Measurements from ENCODE around the gene CAMK1D. TPM values are rescaled to one million over a fixed set of nuclear protein-coding genes. Genes with fewer than 3 reads are reported as not detected.
"Not testable (repeated sequence)": the region's sequence is repeated elsewhere in the genome, so short reads cannot be mapped to it uniquely, and the experiment has no call there.

CAMK1D gene
- total RNA-seq, 1 donor from 2014 or later = 7.6 TPM

GRCh38 chr10:12733271-12733670 is 383.9 kb downstream of the CAMK1D start:
- H3K4me1 Mint-ChIP-seq = peaks cover 7% of the 10 kb centered on the region
- no peaks in the 10 kb centered on the region for H3K36me3 Mint-ChIP-seq
- H3K27ac Mint-ChIP-seq = no peak overlapping the region
- no peaks in the 10 kb centered on the region for H3K9me3 Mint-ChIP-seq
- no peaks in the 10 kb centered on the region for H3K27me3 Mint-ChIP-seq (ENCODE audit: low read depth)
- DNase-seq (ENCODE audit: low spot score in 2 of 2, unreplicated experiment in 2 of 2) = no peak
- H3K4me3 Mint-ChIP-seq = no peak overlapping the region
- TF ChIP-seq, protein P1, sequence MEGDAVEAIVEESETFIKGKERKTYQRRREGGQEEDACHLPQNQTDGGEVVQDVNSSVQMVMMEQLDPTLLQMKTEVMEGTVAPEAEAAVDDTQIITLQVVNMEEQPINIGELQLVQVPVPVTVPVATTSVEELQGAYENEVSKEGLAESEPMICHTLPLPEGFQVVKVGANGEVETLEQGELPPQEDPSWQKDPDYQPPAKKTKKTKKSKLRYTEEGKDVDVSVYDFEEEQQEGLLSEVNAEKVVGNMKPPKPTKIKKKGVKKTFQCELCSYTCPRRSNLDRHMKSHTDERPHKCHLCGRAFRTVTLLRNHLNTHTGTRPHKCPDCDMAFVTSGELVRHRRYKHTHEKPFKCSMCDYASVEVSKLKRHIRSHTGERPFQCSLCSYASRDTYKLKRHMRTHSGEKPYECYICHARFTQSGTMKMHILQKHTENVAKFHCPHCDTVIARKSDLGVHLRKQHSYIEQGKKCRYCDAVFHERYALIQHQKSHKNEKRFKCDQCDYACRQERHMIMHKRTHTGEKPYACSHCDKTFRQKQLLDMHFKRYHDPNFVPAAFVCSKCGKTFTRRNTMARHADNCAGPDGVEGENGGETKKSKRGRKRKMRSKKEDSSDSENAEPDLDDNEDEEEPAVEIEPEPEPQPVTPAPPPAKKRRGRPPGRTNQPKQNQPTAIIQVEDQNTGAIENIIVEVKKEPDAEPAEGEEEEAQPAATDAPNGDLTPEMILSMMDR (IDR thresholded peaks at IDR 0.05; ENCODE audit: unreplicated experiment) = no peak

GRCh38 chr10:12735843-12736462 is 386.6 kb downstream of the CAMK1D start:
- Mint-ChIP-seq H3K4me3 (no peak overlapping the region), H3K27me3 (ENCODE audit: low read depth) (no peaks in the 10 kb centered on the region)

GRCh38 chr10:12740813-12741212 is 391.5 kb downstream of the CAMK1D start:
- no peak overlapping the region for H3K4me3 Mint-ChIP-seq
- no peak for DNase-seq (ENCODE audit: low spot score in 2 of 2, unreplicated experiment in 2 of 2)
- no peaks in the 10 kb centered on the region for H3K36me3 Mint-ChIP-seq
- no peak overlapping the region for H3K27ac Mint-ChIP-seq
- no peaks in the 10 kb centered on the region for H3K9me3 Mint-ChIP-seq
- H3K4me1 Mint-ChIP-seq = no peaks in the 10 kb centered on the region
- TF ChIP-seq, protein P1 (IDR thresholded peaks at IDR 0.05; ENCODE audit: unreplicated experiment) = no peak
- no peaks in the 10 kb centered on the region for H3K27me3 Mint-ChIP-seq (ENCODE audit: low read depth)

More at GRCh38 chr10:12735843-12736462, 386.6 kb downstream of the CAMK1D start:
- DNase-seq (ENCODE audit: low spot score in 2 of 2, unreplicated experiment in 2 of 2) = no peak
- H3K4me1 Mint-ChIP-seq = no peaks in the 10 kb centered on the region
- H3K36me3 Mint-ChIP-seq = no peaks in the 10 kb centered on the region
- H3K9me3 Mint-ChIP-seq = no peaks in the 10 kb centered on the region
- H3K27ac Mint-ChIP-seq = no peak overlapping the region
- TF ChIP-seq, protein P1 (IDR thresholded peaks at IDR 0.05; ENCODE audit: unreplicated experiment) = no peak

DNA sequence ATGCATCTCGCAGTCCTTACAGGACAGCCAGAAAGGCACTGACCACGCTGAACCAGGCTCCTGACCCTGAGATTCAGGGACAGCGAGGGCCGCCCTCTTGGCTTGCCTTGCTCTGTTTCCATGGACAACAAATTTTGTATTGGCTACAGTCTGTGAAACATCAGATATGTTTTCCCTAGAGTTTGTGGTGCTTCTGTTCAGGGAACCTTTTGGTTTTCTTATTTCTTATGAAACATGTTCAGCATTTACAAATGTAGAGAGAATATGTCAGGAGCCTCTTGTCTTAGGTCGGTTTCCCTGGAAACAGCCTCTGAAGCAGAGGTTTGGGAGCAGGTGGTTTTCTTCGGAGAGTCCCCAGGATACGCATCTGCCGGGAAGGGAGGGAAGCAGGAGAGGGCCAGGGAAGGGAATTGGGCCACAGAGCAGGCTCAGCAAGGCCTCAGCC is 392.0 kb downstream of the CAMK1D start:
- Mint-ChIP-seq H3K4me3 (no peak overlapping the region), H3K27ac (no peak overlapping the region), H3K27me3 (ENCODE audit: low read depth) (no peaks in the 10 kb centered on the region), H3K9me3 (no peaks in the 10 kb centered on the region), H3K36me3 (no peaks in the 10 kb centered on the region), H3K4me1 (no peaks in the 10 kb centered on the region)
- DNase-seq (ENCODE audit: low spot score in 2 of 2, unreplicated experiment in 2 of 2) = no peak
- TF ChIP-seq, protein P1 (IDR thresholded peaks at IDR 0.05; ENCODE audit: unreplicated experiment) = no peak

- TF ChIP-seq, protein P1 (IDR thresholded peaks at IDR 0.05; ENCODE audit: unreplicated experiment) = no peak
- Mint-ChIP-seq H3K27me3 (ENCODE audit: low read depth) (peaks cover 6% of the 10 kb centered on the region), H3K4me1 (no peaks in the 10 kb centered on the region), H3K4me3 (no peak overlapping the region), H3K9me3 (no peaks in the 10 kb centered on the region), H3K36me3 (no peaks in the 10 kb centered on the region), H3K27ac (no peak overlapping the region)
- no peak for DNase-seq (ENCODE audit: low spot score in 2 of 2, unreplicated experiment in 2 of 2)
Measured at GRCh38 chr10:12742771-12743170, 393.4 kb downstream of the CAMK1D start.

DNA sequence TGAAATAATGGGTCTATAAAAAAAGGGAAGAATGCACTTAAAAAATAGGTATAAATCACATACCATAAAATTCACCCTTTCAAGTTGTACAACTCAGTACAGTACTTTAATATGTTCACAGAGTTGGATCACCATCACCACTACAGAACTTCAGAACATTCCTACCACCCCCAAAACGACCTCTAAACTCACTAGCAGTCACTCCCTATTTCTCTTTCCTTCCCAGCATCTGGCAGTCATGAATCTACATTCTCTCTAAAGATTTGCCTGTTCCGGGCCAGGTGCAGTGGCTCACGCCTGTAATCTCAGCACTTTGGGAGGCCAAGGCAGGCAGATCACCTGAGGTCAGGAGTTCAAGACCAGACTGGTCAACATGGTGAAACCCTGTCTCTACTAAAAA is 394.1 kb downstream of the CAMK1D start:
- H3K9me3 Mint-ChIP-seq = not testable (repeated sequence)

More for the DNA sequence above, 394.1 kb downstream of the CAMK1D start:
- DNase-seq (ENCODE audit: low spot score in 2 of 2, unreplicated experiment in 2 of 2); H3K27ac Mint-ChIP-seq; H3K4me1 Mint-ChIP-seq; H3K4me3 Mint-ChIP-seq; H3K36me3 Mint-ChIP-seq: not testable (repeated sequence)
- H3K27me3 Mint-ChIP-seq (ENCODE audit: low read depth) = peaks cover 11% of the 10 kb centered on the region

Measured in mesothelial cell of epicardium (in vitro differentiated cells).